HepG2 (cell line): ENCODE results near the gene RGL1. TPM values are rescaled to one million over a fixed set of nuclear protein-coding genes. Genes with fewer than 3 reads are reported as not detected.

Experiments
- ATAC-seq: fragments of 200-7000 bp; cut with Tn5 transposase; 3 replicates; pipeline ENCODE4 v1.9.1; 2020; ENCODE audit warnings: mild to moderate bottlenecking, moderate library complexity
- Bru-seq: library from RNA; stranded (reverse); fragments of 400-500 nt; gene quantifications from one replicate; lab custom pipeline; 2021; lab: Mats Ljungman, UMichigan
- BruChase-seq, 2 experiments: library from RNA; stranded (reverse); fragments of 400-500 nt; gene quantifications; one replicate each; lab custom pipeline; 2021; lab: Mats Ljungman, UMichigan
- BruUV-seq: library from RNA; stranded (reverse); fragments of 400-500 nt; replicated peaks from 2 replicates; lab custom pipeline; 2021; lab: Mats Ljungman, UMichigan
- CTCF ChIA-PET: fragments of 300-600 bp; formaldehyde crosslinking; extraction: SDS; loops from one replicate; lab custom pipeline; 2021; ENCODE audit warnings: low total read pairs, inconsistent platforms, low intra/inter-chr PET ratio; lab: Yijun Ruan, JAX
- POLR2A ChIA-PET: fragments of 350-600 bp; sonication (Branson Sonifier 250); formaldehyde crosslinking; loops from one replicate; lab custom pipeline; 2020; ENCODE audit warnings: antibody characterized with exemption, inconsistent platforms; lab: Yijun Ruan, JAX
- DNase-seq: peaks from one replicate; pipeline ENCODE4 v3.0.0-alpha.2; 2015; ENCODE audit warnings: low spot score
- FAIRE-seq: peaks from 3 replicates; lab custom pipeline; 2011; peaks lifted over from hg19 to GRCh38; lab: Jason Lieb, UNC
- H2AFZ ChIP-seq: one replicate; pipeline ENCODE4 v1.6.1; 2011; ENCODE audit warnings: low read length, inconsistent platforms
- H3K27ac ChIP-seq: fragments of 300-600 bp; 3 replicates; pipeline ENCODE4 v1.8.0; 2011; ENCODE audit warnings: mixed run types, mild to moderate bottlenecking, mixed read lengths, low read length, inconsistent platforms; ENCODE audit not compliant: insufficient read depth; ENCODE audit errors: extremely low read length
- H3K27me3 ChIP-seq, 2 experiments: fragments of 200-600 bp in 1 of 2; 2 replicates in 1 of 2; 3 replicates in 1 of 2; pipeline versions ENCODE4 v1.6.0 to v1.8.0; 2011; ENCODE audit warnings: low read length in 2 of 2, mild to moderate bottlenecking in 2 of 2, moderate library complexity in 2 of 2, inconsistent platforms in 1 of 2; ENCODE audit not compliant: insufficient read depth in 2 of 2, control insufficient read depth in 1 of 2
- H3K36me3 ChIP-seq, 2 experiments: fragments of 200-600 bp in 1 of 2; replicated peaks in 1 of 2; 2 replicates in 1 of 2; 3 replicates in 1 of 2; pipeline versions ENCODE4 v1.5.1 to v1.8.0; 2011; ENCODE audit warnings: low read length in 2 of 2, inconsistent platforms in 1 of 2; ENCODE audit not compliant: insufficient read depth in 2 of 2, control insufficient read depth in 1 of 2
- H3K4me1 ChIP-seq: 2 replicates; pipeline ENCODE4 v1.5.1; 2012; ENCODE audit warnings: low read length, inconsistent platforms; ENCODE audit not compliant: insufficient read depth
- H3K4me2 ChIP-seq: 2 replicates; pipeline ENCODE4 v1.6.0; 2011; ENCODE audit warnings: low read depth, low read length, inconsistent platforms
- H3K4me3 ChIP-seq, 3 experiments: fragments of 200-600 bp in 1 of 3; sonication (generic), shearing (Covaris generic) in 1 of 3; replicated peaks in 1 of 3; 2 replicates each; pipeline ENCODE4 v1.5.1; 2011 to 2016; ENCODE audit warnings: low read length in 3 of 3, inconsistent platforms in 2 of 3, low read depth in 2 of 3, mild to moderate bottlenecking in 2 of 3, control low read depth in 1 of 3, mixed read lengths in 1 of 3; ENCODE audit not compliant: insufficient read depth in 1 of 3
- H3K79me2 ChIP-seq: one replicate; pipeline ENCODE4 v1.6.1; 2011; ENCODE audit warnings: low read length, inconsistent platforms; ENCODE audit not compliant: insufficient read depth
- H3K9ac ChIP-seq: 2 replicates; pipeline ENCODE4 v1.6.0; 2011; ENCODE audit warnings: mild to moderate bottlenecking, low read depth, low read length, inconsistent platforms; ENCODE audit not compliant: insufficient read depth
- H3K9me3 ChIP-seq: 2 replicates; pipeline ENCODE4 v1.5.1; 2012; ENCODE audit warnings: mild to moderate bottlenecking, low read length
- H4K20me1 ChIP-seq: 2 replicates; pipeline ENCODE4 v1.6.0; 2011; ENCODE audit warnings: inconsistent platforms, mild to moderate bottlenecking, low read length, moderate library complexity; ENCODE audit not compliant: insufficient read depth
- CBFB ChIP-seq: sonication (generic); formaldehyde crosslinking; IDR thresholded peaks from 2 replicates; pipeline ENCODE4 v1.4.0; 2020; ENCODE audit warnings: missing genetic modification reagents
- CENPBD1 ChIP-seq: sonication (generic); formaldehyde crosslinking; IDR thresholded peaks from 2 replicates; pipeline ENCODE4 v1.8.0; 2022; ENCODE audit warnings: missing genetic modification reagents, low read depth, mild to moderate bottlenecking, borderline replicate concordance
- HDAC2 ChIP-seq: sonication (generic); formaldehyde crosslinking; IDR thresholded peaks from 2 replicates; pipeline ENCODE4 v1.4.0; 2020; ENCODE audit warnings: missing genetic modification reagents
- HINFP ChIP-seq: sonication (generic); formaldehyde crosslinking; IDR thresholded peaks from 2 replicates; pipeline ENCODE4 v1.4.0; 2020; ENCODE audit warnings: low read depth, mild to moderate bottlenecking, missing genetic modification reagents
- HOXA3 ChIP-seq: sonication (generic); formaldehyde crosslinking; IDR thresholded peaks from 2 replicates; pipeline ENCODE4 v1.5.0; 2020; ENCODE audit warnings: missing genetic modification reagents
- KMT2A ChIP-seq: sonication (generic); formaldehyde crosslinking; IDR thresholded peaks from 2 replicates; pipeline ENCODE4 v1.4.0; 2020; ENCODE audit warnings: missing genetic modification reagents
- KMT2B ChIP-seq: IDR thresholded peaks from 2 replicates; pipeline ENCODE4 v1.6.1; 2016; ENCODE audit warnings: missing genetic modification reagents, missing compliant biosample characterization
- MAX ChIP-seq: IDR thresholded peaks from 2 replicates; pipeline ENCODE4 v1.6.1; 2012; ENCODE audit warnings: inconsistent platforms
- MXD4 ChIP-seq: IDR thresholded peaks from 2 replicates; pipeline ENCODE4 v1.6.1; 2016; ENCODE audit warnings: mild to moderate bottlenecking, missing biosample characterization, missing genetic modification reagents
- ZNF773 ChIP-seq: sonication (generic); formaldehyde crosslinking; IDR thresholded peaks from 2 replicates; pipeline ENCODE4 v1.4.0; 2020; ENCODE audit warnings: missing genetic modification reagents, borderline replicate concordance
- ZSCAN29 ChIP-seq: sonication (generic); formaldehyde crosslinking; conservative IDR thresholded peaks from 2 replicates; pipeline ENCODE4 v1.4.0; 2020; ENCODE audit warnings: mild to moderate bottlenecking, missing genetic modification reagents
- WGBS: methylation state at CpG from one replicate; pipeline ENCODE4 v1.1.6; 2017; ENCODE audit warnings: low lambda C conversion rate; 5-methylcytosine and 5-hydroxymethylcytosine counted together
- in situ Hi-C: cut with HindIII; loops from 2 replicates; pipeline ENCODE4 v1.10.0; 2017; ENCODE audit warnings: low pct_unique_long_range_greater_than_20kb; ENCODE audit not compliant: extremely low pct_ligation_motif_present
- intact Hi-C: fragments of 100-400 bp; cut with micrococcal nuclease; formaldehyde crosslinking; loops from one replicate; pipeline ENCODE4 v1.10.0; 2022; ENCODE audit not compliant: unreplicated experiment
- long read RNA-seq, 2 experiments: library from RNA in 1 of 2; library from polyadenylated mRNA in 1 of 2; stranded (forward) in 1 of 2; unstranded in 1 of 2; transcript quantifications; one replicate each; pipeline ENCODE4 v2.0.0, GENCODE V29; 2019 to 2022
- polyA minus RNA-seq, 3 experiments: library from RNA; depleted of rRNA, polyadenylated mRNA; stranded (reverse); fragments of >200 nt; gene quantifications; 2 replicates each; pipeline ENCODE4 v1.2.3, GENCODE V29; 2011; ENCODE audit warnings: low replicate concordance in 1 of 3
- polyA plus RNA-seq, 8 experiments: library from polyadenylated mRNA; depleted of rRNA in 3 of 8; stranded (reverse) in 7 of 8; unstranded in 1 of 8; fragments of >200 nt; fragmentation: Illumina TruSeq in 4 of 8; extraction: Trizol in 4 of 8; gene quantifications; 2 replicates each; pipeline versions ENCODE4 v1.2.1 to v1.2.3, GENCODE V29; 2011 to 2016; ENCODE audit warnings: low read depth in 4 of 8, missing spikeins in 1 of 8, mixed read lengths in 1 of 8; ENCODE audit not compliant: insufficient read depth in 1 of 8
- total RNA-seq, 5 experiments: library from RNA; depleted of rRNA; stranded (reverse); fragments of >200 nt; fragmentation: Illumina TruSeq; extraction: Trizol; gene quantifications; 2 replicates each; pipeline ENCODE4 v1.2.3, GENCODE V29; 2016; ENCODE audit warnings: low read depth in 1 of 5

Gene RGL1
- total RNA-seq (2016; rRNA removed; fragmentation: Illumina TruSeq; extraction: Trizol) (4.7 and 5.7 TPM in 2 replicates), polyA plus RNA-seq (2011; rRNA removed) (3.4 and 3.5 TPM in 2 replicates), polyA minus RNA-seq (2011; rRNA and poly(A)+ RNA removed; ENCODE audit: low replicate concordance) (1.8 and 3.3 TPM in 2 replicates), Bru-seq, nascent RNA (percentile 57 among the genes with signal in this experiment), BruChase-seq, experiment 1, labeled RNA remaining after a 6-hour chase (percentile 49 among the genes with signal in this experiment), BruChase-seq, experiment 2, labeled RNA remaining after a 2-hour chase (percentile 50 among the genes with signal in this experiment)
- 0.81 and 1.1 TPM in 2 replicates for total RNA-seq (2016; cell fraction: cytosol; rRNA removed; fragmentation: Illumina TruSeq; extraction: Trizol; ENCODE audit: low read depth)
- 4.3 and 5.7 TPM in 2 replicates for total RNA-seq (2016; cell fraction: insoluble cytoplasmic fraction; rRNA removed; fragmentation: Illumina TruSeq; extraction: Trizol)
- total RNA-seq (2016; cell fraction: membrane; rRNA removed; fragmentation: Illumina TruSeq; extraction: Trizol): 2.6 and 2.8 TPM in 2 replicates
- total RNA-seq (2016; cell fraction: nucleus; rRNA removed; fragmentation: Illumina TruSeq; extraction: Trizol): 5.2 and 5.9 TPM in 2 replicates
- 2.4 and 3.1 TPM in 2 replicates for polyA plus RNA-seq (2011; cell fraction: cytosol; rRNA removed)
- 2.7 and 2.8 TPM in 2 replicates for polyA plus RNA-seq (2011; cell fraction: nucleus; rRNA removed)
- polyA plus RNA-seq (2012): 1.8 and 1.9 TPM in 2 replicates
- 0.16 and 0.20 TPM in 2 replicates for polyA plus RNA-seq (2016; cell fraction: cytosol; fragmentation: Illumina TruSeq; extraction: Trizol; ENCODE audit: low read depth)
- 5.0 and 5.2 TPM in 2 replicates for polyA plus RNA-seq (2016; cell fraction: insoluble cytoplasmic fraction; fragmentation: Illumina TruSeq; extraction: Trizol; ENCODE audit: low read depth)
- 1.2 and 1.3 TPM in 2 replicates for polyA plus RNA-seq (2016; cell fraction: membrane; fragmentation: Illumina TruSeq; extraction: Trizol; ENCODE audit: low read depth)
- polyA plus RNA-seq (2016; cell fraction: nucleus; fragmentation: Illumina TruSeq; extraction: Trizol; ENCODE audit: insufficient read depth, low read depth): 5.2 and 5.4 TPM in 2 replicates
- polyA minus RNA-seq (2011; cell fraction: cytosol; rRNA and poly(A)+ RNA removed): 2.6 and 3.0 TPM in 2 replicates
- polyA minus RNA-seq (2011; cell fraction: nucleus; rRNA and poly(A)+ RNA removed): 6.7 and 7.7 TPM in 2 replicates
- long read RNA-seq, experiment 1, partial matches to known transcripts: 0 of 1 reads
- long read RNA-seq, experiment 1, other reads (novel, unspliced or antisense): 1 of 1 reads
- long read RNA-seq, experiment 2, full-length matches to known transcripts: 1 of 13 reads
- long read RNA-seq, experiment 2, partial matches to known transcripts: 2 of 13 reads
- long read RNA-seq, experiment 2, other reads (novel, unspliced or antisense): 10 of 13 reads

GRCh38 chr1:183804916-183805841 is at the start of gene RGL1:
RGL1 (plus strand) TSS chr1:183805120; CDS start chr1:183805298, 178 bp downstream.
- FAIRE-seq: peak; percentile 52
- Histone ChIP-seq H3K4me2 (peak within 1 kb of the TSS; percentile 88), H3K27ac (no peak within 1 kb of the TSS), H3K9ac (peak within 1 kb of the TSS; percentile 68), H4K20me1 (no peaks in the 10 kb centered on the region), H3K27me3 (no peaks in the 10 kb centered on the region; a peak in 1 of 5 replicates), H2AFZ (peak within 1 kb of the TSS; percentile 95), H3K9me3 (no peaks in the 10 kb centered on the region), H3K79me2 (no peaks in the 10 kb centered on the region), H3K4me3 (peak within 1 kb of the TSS; percentile 71 to 83 (median 72)), H3K36me3 (no peaks in the 10 kb centered on the region), H3K4me1 (peaks cover 29% of the 10 kb centered on the region)
- DNase-seq: peak; percentile 61
- in situ Hi-C loops (no loop called here), intact Hi-C loops (loop anchor here (5.0 kb wide), 3 partner anchors 37 to 168 kb away; partner anchors contain the start of gene ARPC5)
- ChIA-PET POLR2A (interaction anchor here (1.0 to 1.5 kb wide), 3 partner anchors 25 to 111 kb away, joined by 3 to 5 read pairs (median 4); no protein-coding TSS in a partner anchor), CTCF (no interaction called here)
- WGBS: 4% methylated on average over 31 of the region's 58 CpGs
- ATAC-seq: peak; percentile 91
- BruUV-seq: TSS peak; percentile 77
- TF ChIP-seq HDAC2: no peak; the same call in 1 of the 2 replicates
- peak; percentile 76; the same call in 1 of the 2 replicates for TF ChIP-seq ZSCAN29 (CRISPR knock-in tag)
- TF ChIP-seq MAX: peak; percentile 62
- peak; percentile 86 for TF ChIP-seq KMT2A (CRISPR knock-in tag)
- no peak; the same call in 1 of the 2 replicates for TF ChIP-seq HOXA3
- no peak for TF ChIP-seq CENPBD1 (CRISPR knock-in tag)
- TF ChIP-seq HINFP (CRISPR knock-in tag): 0 out of 2 replicates have a peak, but pooled peaks have one; percentile 64
- 0 out of 2 replicates have a peak, but pooled peaks have one; percentile 45 for TF ChIP-seq KMT2B (CRISPR knock-in tag)
- no peak for TF ChIP-seq CBFB
- TF ChIP-seq MXD4 (CRISPR knock-in tag): no peak
- no peak for TF ChIP-seq ZNF773 (CRISPR knock-in tag)
